HuH-7.5 (cell line): ENCODE measurements around the gene EFCAB11.
"Not testable (repeated sequence)": the region's sequence is repeated elsewhere in the genome, so short reads cannot be mapped to it uniquely, and the experiment has no call there.

Experiments used
- DNase-seq: peaks from one replicate; pipeline ENCODE4 v3.0.0; 2011; ENCODE audit warnings: low spot score

Gene EFCAB11

DNA sequence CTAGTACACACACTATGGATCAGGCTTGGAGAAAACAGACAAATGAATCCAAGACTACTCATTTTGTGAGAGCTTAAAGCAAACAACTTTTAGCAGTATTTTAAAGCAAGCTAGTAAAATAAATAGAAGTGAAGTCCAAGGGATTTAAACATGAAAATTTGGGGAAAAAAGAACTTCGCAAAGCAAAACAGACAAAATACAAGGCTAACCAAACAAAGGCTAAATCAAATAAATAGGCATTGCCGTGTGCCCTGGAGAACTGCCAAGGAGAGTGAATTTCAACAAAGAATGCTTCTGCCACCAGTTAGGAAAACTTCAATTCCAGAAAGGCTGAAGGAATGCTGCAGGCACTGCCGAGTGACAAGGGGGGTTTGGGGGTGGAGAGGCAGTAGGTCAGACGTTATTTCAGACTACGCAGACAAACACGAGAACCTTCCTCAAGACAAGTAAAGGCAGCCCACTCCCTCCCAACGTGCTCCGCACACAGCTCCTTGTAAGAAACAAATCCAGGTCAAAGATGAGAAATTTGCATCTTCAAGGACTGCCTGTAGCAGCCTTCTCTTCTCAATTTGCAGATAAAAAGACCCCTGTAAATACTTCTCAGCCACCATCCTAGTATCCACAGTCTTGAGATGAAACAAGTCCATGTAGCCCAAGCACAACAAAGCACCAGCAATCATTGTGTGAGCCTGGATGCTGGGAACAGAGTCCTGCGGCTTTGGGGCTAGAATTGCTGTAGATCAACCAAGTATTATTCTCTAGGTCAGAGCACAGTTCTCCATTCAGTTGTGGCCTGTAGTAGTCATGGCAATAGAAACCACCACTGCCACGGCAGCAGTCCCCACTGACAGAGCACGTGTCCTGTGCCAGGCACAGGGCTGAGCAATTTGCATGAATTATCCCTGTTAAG, 43.3 kb downstream of the EFCAB11 start:
- DNase-seq = no peak

DNA sequence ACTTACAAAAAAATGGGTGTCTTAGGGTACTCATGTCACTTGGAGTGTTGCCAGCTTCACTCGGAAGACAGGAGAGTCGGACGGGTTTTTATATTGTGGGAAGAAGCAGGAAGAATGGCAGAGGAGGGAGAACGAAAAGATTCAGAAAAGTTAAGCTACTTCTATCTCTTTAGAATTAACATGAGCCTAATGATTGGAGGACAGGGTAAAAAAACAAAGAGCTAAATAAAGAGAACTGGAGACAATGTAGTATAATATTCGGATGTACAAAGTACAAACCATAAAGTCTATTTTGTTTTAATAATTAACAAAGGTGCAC, 43.9 kb downstream of the EFCAB11 start:
- DNase-seq = no peak

DNA sequence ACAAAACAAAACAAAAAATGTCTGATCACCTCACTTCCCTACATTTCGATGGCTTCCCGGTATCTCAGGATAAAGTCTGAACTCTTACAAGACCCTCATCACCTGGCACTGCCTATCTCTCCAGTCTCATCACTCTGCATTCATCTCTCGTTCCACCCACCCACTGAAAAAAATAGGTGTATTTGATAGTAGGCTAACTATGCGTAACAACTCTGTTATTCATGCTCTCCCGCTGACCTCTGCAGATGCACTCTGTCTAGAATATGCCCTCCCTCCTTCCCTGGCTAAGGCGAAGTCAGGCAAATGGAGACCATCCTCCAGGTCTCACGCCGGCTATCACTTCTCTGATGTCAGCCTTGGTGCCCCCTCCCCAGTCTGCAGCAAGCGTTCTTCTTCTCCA, 44.9 kb downstream of the EFCAB11 start:
- DNase-seq = no peak

DNA sequence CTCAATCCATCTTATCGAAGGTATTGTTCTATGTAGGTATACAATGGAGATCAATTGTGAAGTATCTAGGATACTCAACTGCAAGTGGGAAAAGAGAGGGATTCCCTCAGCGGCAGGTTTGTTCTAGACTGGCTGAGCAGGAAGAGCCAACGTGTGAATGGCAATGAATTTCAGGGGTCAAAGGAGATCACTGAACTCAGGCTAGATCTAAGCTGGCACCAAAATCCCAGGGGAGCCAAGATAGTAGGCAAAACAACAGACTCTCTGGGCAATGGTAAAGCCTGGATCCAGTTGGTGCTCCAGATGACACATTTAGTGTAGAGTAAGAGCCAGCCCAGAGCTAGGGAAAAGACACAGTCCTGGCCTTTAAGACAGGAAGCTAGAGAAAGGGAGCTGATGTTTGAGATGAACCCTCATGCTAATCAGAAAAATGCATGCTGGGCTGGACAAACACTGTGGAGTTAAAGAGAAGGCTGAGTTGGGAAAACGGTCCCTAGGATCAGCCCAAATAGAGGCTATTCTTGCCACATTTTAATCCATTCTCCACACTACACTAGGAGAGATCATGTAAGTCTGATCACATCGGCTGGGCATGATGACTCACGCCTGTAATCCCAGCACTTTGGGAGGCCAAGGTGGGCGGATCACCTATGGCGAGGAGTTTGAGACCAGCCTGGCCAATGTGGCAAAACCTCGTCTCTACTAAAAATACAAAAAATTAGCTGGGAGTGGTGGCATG, 45.6 kb downstream of the EFCAB11 start:
- DNase-seq = no peak

DNA sequence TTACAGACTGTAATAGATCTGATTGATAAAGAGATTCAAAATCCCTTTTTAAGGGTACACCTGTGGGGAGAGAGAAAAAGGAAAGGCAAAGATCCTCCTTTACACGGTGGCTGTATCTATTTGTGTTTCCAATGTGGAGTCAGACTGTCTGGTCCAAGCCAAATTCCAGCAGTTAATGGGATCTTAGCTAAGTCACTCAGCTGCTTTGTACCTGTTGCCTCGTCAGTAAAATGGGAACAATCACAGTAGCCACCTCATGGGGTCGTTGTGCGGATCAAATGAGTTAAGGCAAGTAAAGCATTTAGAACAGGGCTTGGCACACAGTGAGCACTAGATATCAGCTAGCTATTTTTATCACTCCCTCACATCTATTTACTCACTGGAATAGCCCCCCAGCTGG, 46.9 kb downstream of the EFCAB11 start:
- DNase-seq = no peak

DNA sequence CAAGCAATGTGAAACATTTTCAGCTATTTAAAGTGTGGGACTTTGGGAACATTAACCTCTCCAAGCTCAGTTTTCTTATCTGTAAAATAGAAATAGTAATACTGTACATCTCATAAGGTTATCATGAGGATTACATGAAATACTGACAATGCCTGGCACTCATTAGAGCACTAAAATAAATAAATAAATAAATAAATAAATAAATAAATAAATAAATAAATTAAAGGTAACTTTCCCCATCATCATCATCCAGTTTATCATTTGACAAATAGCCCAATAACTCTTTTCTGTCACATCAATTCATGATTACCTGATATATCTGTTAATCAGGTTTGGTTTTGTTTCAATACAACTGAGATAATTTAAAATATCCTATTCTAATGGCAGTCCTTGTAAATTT, 48.5 kb downstream of the EFCAB11 start:
- no peak for DNase-seq

DNA sequence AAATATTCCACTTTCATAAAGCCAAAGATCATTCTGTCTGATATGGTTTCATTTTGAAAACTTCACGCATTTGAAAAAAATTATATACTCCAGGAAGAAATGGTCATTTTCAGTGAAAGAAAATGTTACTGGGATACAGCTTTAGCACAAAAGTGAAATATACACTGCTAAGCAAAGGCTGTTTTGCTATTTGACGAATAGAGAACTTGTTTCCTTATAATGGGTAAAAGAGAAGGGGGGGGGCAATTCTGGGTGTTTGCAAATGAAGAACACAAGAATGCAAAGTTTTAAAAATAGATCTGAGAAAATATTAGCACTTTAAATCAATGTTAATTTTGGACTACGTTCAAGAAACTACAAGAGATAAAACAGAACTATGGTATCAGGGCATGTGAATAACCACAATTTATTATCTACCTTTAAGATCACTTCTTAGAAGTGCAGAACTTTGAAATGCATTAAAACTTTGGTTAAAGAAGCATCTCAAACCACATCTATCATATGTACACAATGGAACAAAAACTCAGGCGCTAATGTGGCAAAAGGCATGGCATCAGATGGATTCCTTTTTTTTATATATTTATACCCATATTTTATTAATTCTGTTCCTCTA, 51.1 kb downstream of the EFCAB11 start:
- DNase-seq = no peak

DNA sequence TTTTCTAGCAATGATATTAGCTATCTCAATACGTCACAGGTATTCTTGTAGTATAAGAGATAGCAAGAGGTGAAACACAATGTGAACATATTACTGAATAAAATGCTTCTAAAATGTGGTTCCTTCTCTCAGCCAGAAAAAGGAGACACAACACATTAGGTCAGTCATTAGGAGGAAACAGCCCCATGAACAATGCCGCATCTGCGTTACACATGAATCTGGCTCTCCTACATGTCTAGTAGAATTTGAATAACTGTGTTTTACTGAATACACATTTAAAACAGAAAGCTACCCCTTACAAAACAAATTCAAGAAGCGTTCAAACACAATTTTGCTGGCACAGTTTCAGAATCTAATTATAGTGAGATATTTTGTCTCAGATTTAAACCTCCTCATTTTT, 51.6 kb downstream of the EFCAB11 start:
- DNase-seq = no peak

DNA sequence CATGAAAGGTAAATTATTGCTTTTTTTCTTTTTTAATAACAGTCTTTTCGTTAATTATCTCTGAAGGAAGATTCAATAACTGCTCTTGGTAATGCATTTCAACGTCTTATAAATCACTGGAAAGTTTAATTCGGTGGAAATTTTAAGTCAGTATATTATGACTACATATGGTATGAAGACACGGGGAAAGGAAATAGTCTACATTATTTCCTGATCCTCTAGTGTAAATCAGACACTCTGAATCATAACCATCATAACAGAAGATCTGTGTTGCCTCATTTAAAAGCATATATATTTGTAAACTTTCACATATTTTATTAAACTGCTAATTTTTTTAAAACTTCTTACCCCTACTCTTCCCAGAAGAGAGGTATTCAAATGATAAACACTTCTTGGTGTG, 53.7 kb downstream of the EFCAB11 start:
- no peak for DNase-seq

DNA sequence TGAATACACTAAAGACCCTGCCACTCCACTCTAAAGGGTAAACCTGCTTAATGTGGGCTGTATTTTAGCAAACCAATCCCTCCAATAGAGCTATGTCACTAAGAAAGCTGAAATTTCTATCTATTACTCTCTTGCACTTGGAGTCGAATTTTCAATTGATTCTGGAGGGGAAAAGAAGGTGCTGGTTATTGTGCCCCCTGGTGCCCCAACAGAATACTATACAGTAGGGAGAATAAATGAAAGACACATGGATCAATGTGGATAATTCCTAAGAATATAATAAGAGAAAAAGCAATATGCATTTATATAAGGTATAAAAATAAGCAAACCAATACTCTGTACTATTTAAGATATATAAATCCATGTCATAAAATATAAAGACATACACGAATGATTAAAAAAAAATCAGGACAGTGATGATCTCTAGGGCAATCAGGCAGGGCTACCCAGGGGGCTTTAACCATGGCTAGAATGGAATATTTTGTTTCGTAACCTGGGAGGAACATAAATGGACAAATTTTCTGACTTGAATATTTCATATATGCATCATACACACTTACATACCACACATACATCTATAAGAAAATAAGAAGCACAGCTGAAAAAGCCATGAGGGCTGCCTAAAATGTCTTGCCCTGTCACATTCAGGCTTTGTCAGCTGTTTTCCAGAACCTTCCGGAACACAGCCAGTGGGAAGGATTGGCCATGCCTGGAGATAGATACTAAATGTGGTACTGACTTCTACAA, 54.4 kb downstream of the EFCAB11 start:
- no peak for DNase-seq

DNA sequence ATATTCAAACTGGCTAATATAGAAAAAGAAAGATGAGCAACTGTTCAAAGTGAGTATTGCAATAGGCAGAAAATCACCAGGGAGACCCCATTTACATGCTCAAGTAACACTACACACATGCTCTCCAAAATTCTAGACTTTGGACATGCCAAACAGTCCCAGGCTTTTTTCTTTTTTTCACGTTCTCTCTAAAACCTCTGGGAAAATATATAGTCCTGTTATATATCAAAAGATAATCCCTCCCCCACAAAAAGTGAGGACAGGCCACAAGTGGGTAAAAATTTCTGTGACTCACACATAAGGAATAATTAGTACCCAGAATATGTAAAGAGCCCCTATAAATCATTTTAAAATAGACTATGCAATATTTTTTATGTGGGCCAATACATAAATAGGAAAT, 55.2 kb downstream of the EFCAB11 start:
- no peak for DNase-seq

DNA sequence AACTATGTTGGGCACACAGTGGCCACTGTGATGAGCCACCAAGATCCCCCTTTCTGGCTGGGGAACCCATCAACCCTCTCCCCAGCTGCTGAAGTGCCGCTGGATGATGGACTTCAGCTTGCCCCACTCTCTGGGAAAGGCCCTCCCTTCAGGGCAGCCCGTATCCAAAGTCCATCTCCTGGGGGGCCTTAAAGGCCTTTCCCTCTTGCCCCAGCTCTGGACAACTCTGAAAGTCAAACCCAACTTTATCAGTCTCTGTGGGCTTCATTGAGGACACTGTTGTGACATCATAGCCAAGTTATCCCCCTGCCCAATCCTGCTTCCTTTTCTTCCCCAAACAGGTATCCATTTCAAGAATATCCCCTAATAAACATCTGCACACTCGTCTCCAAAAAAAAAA, 61.1 kb downstream of the EFCAB11 start:
- DNase-seq = not testable (repeated sequence)

DNA sequence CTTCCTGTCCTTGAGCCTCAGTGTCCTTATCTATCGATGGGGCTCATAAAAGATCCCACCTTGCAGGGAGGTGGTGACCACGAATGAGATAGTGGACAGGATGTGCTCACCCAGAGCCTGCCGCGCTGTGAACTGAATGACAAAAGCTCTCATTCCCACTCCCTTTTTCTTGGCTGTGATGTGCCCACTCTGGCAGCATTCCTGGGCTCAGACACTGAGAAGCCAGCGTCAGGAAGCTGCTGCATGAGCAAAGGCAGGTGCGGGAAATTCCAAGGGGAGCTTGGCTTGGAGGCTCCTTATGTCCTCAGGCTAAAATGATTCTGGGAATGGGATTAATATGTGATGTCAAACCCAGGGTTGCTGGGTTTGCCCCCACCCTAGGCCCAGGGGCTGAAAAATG, 61.6 kb downstream of the EFCAB11 start:
- no peak for DNase-seq

DNA sequence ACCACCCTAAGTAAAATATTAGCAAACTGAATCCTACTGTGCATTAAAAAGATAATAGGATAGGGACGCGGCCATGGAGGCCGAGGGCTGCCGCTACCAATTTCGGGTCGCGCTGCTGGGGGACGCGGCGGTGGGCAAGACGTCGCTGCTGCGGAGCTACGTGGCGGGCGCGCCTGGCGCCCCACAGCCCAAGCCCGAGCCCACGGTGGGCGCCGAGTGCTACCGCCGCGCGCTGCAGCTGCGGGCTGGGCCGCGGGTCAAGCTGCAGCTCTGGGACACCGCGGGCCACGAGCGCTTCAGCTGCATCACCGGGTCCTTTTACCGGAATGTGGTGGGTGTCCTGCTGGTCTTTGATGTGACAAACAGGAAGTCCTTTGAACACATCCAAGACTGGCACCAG, 62.8 kb downstream of the EFCAB11 start:
- not testable (repeated sequence) for DNase-seq

DNA sequence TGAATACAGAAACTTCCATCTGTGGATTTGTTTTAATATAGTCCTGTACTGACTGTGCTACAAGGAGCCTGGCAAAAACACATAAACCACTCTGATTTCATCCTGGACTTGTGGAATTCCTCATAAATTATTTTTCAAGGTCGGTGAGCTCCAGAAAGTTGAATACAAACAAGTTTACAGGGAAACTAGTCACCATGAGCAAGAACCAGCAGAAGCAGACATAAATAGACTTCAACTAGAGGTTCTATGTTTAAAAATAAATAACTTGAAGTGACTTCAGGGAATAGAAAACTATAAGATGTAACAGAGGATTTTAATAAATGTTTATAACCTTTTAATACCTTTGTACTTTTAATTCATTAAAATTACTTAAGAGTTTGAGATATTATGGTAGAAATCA, 63.5 kb downstream of the EFCAB11 start:
- no peak for DNase-seq

DNA sequence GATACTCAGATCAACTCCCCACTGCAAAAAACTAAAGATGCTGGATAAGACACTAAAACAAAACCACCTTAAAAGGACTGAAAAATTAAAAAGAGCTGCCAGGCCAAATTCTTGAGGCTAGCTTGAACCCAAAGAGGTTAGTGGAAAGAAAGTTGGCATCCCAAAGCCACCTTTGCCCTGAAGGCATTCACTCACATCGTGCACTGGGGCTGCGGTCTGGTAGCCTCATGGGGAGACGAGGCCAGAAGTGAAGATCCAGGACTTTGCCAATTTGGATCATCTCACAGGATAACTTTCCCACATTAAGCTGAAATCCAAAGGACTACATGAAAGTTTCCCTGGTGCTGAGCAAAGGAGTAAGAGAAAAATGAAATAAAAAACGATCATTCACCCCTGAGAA, 63.9 kb downstream of the EFCAB11 start:
- no peak for DNase-seq

DNA sequence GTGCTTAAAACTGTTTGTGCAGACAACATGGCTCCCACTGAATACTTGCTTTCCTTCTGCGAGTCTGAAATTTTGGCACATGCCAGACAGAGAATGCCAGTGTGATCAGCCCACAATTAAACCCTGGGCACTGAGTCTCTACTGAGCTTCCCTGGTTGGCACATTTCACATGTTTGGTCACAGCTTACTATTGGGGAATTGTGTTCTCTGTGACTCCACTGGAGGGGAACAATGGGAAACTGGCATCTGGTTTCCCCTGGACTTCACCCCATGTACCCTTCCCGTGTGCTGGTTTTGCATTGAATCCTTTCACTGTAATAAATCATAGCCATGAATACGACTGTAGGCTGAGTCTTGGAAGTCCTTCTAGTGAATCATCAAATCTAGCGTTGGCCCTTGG, 64.9 kb downstream of the EFCAB11 start:
- no peak for DNase-seq

DNA sequence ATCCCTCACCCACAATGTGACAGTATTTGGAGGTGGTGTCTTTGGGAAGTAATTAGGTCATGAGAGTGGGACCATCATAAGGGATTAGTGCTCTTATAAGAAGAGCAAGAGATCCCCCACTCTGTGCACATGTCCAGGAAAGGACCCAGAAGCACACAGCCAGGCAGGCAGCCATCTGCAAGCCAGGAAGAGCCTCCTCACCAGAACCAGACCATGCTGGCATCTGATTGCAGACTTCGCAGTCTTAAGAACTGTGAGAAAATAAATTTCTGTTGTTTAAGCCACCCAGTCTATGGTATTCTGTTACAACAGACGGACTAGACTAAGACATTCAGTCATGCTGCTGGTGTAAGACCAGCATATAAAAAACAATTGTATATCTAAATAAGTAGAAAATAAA, 69.8 kb downstream of the EFCAB11 start:
- no peak for DNase-seq

DNA sequence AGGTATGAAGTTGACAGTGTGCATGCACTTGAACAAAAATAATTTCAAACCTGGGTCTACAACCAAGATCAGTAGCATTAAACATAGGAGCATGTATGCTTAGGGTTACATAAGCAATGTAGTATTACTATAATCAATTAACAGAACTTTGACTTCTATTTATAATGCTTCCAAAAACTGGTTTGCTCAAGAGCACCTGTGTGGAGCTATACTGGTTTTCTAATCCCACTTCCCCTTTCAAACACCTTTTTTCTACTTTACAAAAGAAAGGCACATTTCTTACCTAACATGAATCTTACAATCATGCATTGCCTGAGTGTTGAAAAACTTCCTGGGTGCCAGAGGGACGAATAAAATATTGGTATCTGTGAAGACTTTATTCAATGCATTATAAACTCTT, 72.7 kb downstream of the EFCAB11 start:
- DNase-seq = no peak

DNA sequence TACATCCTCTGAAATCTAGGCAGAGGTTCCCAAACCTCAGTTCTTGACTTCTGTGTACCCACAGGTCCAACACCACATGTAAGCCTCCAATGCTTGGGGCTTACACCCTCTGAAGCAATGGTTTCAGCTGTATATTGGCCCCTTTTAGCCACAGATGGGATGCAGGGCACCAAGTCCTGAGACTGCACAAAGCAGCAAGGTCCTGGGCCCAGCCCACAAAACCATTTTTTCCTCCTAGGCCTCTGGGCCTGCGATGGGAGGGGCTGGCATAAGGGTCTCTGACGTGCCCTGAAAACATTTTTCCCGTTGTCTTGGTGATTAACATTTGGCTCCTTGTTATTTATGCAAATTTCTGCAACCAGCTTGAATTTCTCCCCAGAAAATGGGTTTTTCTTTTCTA, 80.4 kb downstream of the EFCAB11 start:
- not testable (repeated sequence) for DNase-seq

DNA sequence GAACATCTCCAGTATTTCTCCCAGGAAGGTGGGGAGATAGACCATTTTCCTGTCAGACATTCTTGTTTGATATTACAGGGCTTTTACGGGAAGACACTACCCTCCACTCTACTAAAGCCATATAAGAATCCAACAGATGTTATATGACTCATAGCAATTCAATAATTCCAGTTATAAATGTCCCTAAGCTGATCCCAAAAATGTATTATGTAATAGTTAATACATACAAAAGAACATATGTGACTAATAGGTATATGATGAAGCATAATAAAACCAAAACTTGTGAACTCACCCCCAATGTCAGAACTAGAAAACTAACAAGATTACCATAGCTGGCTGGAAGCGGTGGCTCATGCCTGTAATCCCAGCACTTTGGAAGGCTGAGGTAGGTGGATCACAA, 84.2 kb downstream of the EFCAB11 start:
- DNase-seq = no peak

DNA sequence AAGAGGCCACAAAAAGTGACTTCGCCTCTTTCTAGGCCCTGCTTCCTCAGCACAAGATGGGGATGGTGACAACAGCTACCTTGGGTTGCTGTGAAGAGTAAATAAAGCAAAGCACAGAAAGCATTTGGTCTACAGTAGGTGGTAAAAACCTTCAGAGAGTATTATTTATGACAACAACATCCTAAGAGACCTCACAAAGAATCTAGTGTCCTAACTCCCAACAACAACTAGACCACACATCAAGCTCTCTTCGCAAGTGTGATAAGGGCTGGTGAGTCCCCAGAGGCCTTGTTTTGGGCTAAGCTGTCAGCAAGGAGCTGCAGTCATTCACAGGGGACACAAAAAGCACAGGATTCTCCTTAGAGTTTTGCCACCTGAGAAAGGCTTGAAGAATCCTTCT, 84.9 kb downstream of the EFCAB11 start:
- no peak for DNase-seq

DNA sequence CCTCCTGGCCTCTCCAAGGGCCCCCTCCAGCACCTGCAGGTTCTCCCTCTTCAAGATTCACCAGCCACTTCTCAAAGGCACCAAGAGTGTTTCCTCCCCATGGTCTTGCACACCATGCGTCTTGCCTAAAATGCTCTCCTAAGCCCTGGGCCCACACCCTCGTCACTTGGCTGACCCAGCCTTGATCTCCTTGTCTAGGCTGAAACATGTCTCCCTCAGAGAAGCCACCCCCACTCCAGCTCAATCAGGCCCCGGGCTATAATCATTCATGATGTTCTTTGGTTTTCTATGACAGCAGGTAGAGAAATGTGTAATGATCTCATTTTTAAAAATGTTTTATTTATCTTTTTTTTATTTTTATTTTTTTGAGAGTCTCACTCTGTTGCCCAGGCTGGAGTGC, 88.1 kb downstream of the EFCAB11 start:
- no peak for DNase-seq
